ENCODE measurements around the gene HEXIM2. TPM values are rescaled to one million over a fixed set of nuclear protein-coding genes. Genes with fewer than 3 reads are reported as not detected.

HEXIM2 gene
- total and polyA plus RNA-seq, 2 experiments from 2014 or later, result 9.0 to 9.5 TPM

DNA sequence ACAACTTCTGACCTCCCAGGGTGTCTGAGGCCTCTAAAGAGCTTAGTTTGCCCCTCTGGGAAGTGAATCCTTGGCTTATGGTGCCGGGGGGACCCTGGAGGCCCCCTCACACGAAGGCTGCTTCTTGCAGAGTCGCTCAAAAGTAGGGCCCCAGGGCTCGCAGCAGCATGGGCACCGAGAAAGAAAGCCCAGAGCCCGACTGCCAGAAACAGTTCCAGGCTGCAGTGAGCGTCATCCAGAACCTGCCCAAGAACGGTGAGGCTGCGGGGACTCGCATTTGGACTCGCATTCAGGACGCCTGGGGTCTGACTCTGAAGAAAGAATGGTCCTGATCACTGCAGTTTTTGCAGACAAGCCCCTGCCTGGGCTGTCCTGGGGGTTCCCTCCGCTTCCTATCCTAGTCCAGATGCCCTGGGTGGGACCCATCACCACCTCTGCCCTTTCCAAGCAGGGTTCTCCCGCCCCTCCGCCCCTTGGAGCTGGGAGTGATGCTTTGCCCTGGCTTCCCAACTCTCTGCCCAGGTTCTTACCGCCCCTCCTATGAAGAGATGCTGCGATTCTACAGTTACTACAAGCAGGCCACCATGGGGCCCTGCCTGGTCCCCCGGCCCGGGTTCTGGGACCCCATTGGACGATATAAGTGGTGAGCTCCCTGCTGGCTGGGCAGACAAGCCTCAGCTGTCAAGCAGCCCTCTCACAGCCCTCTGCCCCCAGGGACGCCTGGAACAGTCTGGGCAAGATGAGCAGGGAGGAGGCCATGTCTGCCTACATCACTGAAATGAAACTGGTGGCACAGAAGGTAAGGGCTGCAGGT is 25.5 kb upstream of the HEXIM2 start:
- H3K79me2 ChIP-seq (replicated peaks; ENCODE audit: insufficient read depth), result no peaks in the 10 kb centered on the region
- peak overlapping the region; percentile 67 for H3K4me2 ChIP-seq
- no peak overlapping the region for H3K27ac ChIP-seq (ENCODE audit: low read depth)
- H3F3A ChIP-seq (replicated peaks; ENCODE audit: low read depth), result peaks cover 8% of the 10 kb centered on the region; the same call in 1 of the 2 replicates
- H3K4me3 ChIP-seq, result peak overlapping the region; percentile 50
- ATAC-seq (no peak), DNase-seq (ENCODE audit: low spot score) (no peak)
- Mint-ChIP-seq H3K36me3 (ENCODE audit: low read depth) (peaks cover 5% of the 10 kb centered on the region; the same call in 1 of the 3 replicates), H3K4me3 (peak overlapping the region; percentile 73), H3K27ac (0 out of 2 replicates have a peak overlapping the region, but pooled peaks have one; percentile 27), H3K27me3 (ENCODE audit: insufficient read depth, low read depth, poor library complexity) (peaks cover 16% of the 10 kb centered on the region), H3K4me1 (peaks cover 6% of the 10 kb centered on the region; the same call in 2 of the 3 replicates), H3K9me3 (no peaks in the 10 kb centered on the region)
- no peaks in the 10 kb centered on the region for H3K27me3 ChIP-seq (ENCODE audit: insufficient read depth)
- H2AFZ ChIP-seq, result peak overlapping the region; percentile 4; the same call in 1 of the 2 replicates
- H3K9me2 ChIP-seq (ENCODE audit: insufficient read depth), result no peaks in the 10 kb centered on the region
- peaks cover 3% of the 10 kb centered on the region; the same call in 1 of the 2 replicates for H3K4me1 ChIP-seq (ENCODE audit: insufficient read depth)
- TF ChIP-seq, protein P1, sequence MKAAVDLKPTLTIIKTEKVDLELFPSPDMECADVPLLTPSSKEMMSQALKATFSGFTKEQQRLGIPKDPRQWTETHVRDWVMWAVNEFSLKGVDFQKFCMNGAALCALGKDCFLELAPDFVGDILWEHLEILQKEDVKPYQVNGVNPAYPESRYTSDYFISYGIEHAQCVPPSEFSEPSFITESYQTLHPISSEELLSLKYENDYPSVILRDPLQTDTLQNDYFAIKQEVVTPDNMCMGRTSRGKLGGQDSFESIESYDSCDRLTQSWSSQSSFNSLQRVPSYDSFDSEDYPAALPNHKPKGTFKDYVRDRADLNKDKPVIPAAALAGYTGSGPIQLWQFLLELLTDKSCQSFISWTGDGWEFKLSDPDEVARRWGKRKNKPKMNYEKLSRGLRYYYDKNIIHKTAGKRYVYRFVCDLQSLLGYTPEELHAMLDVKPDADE (IDR thresholded peaks at IDR 0.05), result no peak
- TF ChIP-seq EZH2 (IDR thresholded peaks at IDR 0.05; ENCODE audit: low read depth, unreplicated experiment), result no peak
- no peak for TF ChIP-seq ZNF462 (CRISPR knock-in tag; IDR thresholded peaks at IDR 0.05)
- TF ChIP-seq CTCF (conservative IDR thresholded peaks at IDR 0.05; ENCODE audit: low read depth in 2 of 2), result no peak
- TF ChIP-seq, protein P2, sequence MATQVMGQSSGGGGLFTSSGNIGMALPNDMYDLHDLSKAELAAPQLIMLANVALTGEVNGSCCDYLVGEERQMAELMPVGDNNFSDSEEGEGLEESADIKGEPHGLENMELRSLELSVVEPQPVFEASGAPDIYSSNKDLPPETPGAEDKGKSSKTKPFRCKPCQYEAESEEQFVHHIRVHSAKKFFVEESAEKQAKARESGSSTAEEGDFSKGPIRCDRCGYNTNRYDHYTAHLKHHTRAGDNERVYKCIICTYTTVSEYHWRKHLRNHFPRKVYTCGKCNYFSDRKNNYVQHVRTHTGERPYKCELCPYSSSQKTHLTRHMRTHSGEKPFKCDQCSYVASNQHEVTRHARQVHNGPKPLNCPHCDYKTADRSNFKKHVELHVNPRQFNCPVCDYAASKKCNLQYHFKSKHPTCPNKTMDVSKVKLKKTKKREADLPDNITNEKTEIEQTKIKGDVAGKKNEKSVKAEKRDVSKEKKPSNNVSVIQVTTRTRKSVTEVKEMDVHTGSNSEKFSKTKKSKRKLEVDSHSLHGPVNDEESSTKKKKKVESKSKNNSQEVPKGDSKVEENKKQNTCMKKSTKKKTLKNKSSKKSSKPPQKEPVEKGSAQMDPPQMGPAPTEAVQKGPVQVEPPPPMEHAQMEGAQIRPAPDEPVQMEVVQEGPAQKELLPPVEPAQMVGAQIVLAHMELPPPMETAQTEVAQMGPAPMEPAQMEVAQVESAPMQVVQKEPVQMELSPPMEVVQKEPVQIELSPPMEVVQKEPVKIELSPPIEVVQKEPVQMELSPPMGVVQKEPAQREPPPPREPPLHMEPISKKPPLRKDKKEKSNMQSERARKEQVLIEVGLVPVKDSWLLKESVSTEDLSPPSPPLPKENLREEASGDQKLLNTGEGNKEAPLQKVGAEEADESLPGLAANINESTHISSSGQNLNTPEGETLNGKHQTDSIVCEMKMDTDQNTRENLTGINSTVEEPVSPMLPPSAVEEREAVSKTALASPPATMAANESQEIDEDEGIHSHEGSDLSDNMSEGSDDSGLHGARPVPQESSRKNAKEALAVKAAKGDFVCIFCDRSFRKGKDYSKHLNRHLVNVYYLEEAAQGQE (IDR thresholded peaks at IDR 0.05; ENCODE audit: unreplicated experiment), result no peak
- TF ChIP-seq JUNB (IDR thresholded peaks at IDR 0.05; ENCODE audit: unreplicated experiment), result no peak
- no peak for TF ChIP-seq STAT1 (IDR thresholded peaks at IDR 0.05; ENCODE audit: unreplicated experiment)
- no peak for TF ChIP-seq ZNF114 (CRISPR knock-in tag; IDR thresholded peaks at IDR 0.05)
- TF ChIP-seq ZNF331 (CRISPR knock-in tag; IDR thresholded peaks at IDR 0.05; ENCODE audit: low read depth), result no peak
- no peak for TF ChIP-seq POLR2AphosphoS5 (IDR thresholded peaks at IDR 0.05; ENCODE audit: low read depth)
- no peak for TF ChIP-seq NANOG (IDR thresholded peaks at IDR 0.05; ENCODE audit: borderline replicate concordance)
- TF ChIP-seq EZH2phosphoT487 (IDR thresholded peaks at IDR 0.05; ENCODE audit: unreplicated experiment), result no peak
- TF ChIP-seq CREB1 (CRISPR knock-in tag; IDR thresholded peaks at IDR 0.05; ENCODE audit: low read depth), result no peak
- H3K36me3 ChIP-seq (ENCODE audit: insufficient read depth), result no peaks in the 10 kb centered on the region
- no peaks in the 10 kb centered on the region; the same call in 1 of the 2 replicates for H4K20me1 ChIP-seq (replicated peaks; ENCODE audit: insufficient read depth)

Data from GM23338 (cell line).